NCI-H1694 (cell line): ENCODE measurements around the gene RALGPS1.

Source experiments
- DNase-seq: peaks from one replicate; lab custom pipeline; 2025; lab: John Stamatoyannopoulos, UW

The RALGPS1 gene

DNA sequence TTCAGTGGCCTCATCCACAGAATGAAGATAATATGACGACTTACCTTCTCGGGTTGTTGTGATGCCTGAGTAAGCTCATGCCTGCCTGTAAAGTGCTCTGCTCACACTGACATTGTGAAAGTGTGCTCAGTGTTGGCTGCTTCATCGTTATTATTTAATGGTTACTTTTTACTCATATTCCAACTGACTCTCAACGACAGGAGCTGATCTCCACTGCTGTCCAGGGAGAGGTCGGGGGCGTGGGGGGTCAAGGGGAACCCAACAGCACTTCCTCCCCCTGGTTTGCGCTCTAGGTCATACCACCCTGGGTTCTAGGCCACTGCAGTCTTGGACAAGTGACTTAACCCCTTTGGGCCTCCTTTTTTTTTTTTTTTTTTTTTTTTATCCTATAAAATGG is 260.7 kb downstream of the RALGPS1 start:
- no peak for DNase-seq

DNA sequence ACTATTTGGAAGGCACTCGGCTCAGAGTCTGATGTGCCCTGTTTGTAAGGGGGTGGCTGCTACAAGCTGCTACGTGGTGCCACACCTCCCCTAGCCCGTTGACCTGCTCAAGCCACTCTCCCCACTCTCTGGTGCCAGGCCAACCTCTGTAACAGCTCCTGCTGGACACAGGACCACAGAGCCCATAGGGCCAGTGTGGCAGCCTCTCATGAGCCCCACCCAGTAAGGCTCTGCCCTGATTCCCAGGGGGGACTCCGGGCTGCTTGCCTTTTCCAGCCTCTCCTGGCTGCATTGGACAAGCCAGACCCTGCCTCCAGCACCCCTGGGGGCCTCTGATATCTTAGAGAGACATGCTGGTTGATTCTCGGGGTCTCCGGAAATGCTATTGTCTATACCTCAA is 261.2 kb downstream of the RALGPS1 start:
- DNase-seq: no peak

DNA sequence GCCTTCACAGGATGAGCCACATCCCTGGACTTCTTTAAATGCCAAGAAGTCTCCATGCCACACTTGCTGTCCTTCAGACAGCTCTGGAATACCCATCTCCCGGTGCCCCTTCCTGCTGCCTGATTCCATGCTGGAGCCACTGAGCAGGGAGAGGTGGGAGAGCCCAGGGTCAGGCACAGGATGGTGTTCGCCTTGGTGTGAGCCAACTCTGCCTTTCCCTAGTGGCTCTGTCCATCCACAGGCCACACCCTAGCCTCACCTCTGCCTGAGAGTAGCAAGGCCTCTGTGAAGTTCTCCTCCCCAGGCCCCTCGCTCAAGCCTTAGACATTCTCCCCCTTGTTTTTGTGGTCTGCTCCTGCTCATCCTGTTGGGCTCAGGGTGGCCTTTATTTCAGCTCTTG is 262.0 kb downstream of the RALGPS1 start:
- DNase-seq: no peak

DNA sequence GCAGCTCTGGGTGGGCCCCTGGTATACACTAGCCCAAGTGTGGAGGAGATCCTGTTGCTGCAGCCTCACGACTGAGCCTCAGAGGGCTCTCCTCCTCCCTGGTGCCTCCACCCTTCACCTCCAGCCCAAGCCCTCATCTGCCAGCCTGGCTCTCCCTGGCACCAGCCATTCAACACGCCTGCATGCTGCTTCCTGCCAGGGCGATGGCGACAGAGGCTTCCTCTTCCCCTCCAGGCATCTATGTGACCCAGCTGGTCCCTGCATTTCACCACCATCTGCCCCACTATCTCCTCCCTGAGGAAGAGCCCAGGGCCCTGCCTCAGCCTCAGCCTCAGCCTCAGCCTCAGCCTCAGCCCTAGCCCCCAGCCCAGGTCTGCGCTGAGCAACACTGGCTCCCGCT is 262.6 kb downstream of the RALGPS1 start:
- peak; percentile 25 for DNase-seq

DNA sequence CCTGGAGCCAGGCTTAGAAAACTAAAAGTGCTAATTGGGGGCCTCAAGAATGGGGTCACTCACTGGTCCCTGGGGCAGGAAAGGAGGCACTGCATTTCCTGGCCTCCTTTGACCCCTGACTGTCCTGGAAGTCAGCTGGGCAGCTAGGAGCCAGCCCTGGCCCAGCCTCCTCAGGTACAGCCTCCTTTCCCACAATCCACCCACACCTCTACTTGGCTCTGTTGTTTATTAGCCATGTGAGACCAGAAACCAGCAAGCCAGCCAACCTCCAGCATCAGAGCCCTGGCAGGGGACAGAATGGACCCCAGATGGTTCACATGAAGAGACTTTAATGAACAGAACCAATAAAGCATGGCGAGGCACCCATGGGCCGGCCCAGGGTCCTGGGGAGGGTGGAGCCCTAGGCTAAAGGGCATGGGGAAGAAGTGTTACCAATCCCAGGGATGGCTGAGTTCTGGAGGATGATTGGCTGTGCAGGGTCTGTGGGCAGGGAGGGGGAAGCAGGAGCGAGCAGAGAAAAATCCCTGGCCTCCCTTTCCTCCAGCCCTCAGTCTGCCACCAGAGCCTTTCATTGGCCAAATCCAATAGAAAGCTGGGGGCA is 263.2 kb downstream of the RALGPS1 start:
- DNase-seq: no peak

DNA sequence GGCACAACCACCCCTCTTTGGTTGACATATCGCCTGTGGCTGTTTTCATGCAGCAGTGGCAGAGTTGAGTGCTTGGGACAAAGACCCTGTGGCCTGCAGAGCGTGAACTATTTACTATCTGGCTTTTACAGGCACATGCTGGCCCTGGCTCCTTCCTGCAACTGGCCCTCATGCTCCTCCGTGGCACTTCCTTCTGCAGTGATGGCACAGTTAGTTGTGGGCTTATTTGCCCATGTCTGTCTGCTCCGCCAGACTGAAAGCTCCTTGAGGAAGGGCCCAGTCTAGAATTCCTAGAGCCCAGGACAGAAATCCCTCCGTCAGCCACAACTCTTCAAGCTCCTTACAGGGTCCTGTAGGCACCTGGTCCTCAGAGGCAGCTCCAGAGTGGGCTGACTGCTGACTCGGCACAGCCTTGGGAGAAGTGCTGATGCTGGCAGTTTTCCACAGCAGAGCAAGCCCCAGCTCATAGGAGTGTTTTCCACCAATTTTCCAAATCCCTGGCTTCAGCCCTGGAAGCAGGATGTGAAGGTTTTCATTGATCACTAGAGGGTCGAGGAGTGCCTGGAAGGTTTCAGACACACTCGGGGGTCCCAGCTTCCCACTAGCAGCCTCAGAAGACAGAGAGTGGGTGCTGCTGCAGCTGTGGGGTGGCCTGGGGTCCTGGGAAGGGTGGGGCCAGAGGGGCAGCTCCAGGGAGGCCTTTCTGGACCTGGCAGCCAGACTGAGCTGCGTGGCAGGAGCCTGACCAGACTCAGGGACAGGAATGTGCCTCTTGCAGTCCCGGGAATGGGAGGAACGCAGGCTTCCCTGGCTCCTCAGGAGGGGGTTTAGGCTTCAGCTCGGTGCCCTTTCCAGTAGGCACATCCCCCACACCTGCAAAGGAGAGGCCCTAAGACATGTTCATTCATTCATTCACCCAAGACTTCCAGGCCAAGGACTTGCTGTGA is 264.4 kb downstream of the RALGPS1 start:
- peak; percentile 16 for DNase-seq

DNA sequence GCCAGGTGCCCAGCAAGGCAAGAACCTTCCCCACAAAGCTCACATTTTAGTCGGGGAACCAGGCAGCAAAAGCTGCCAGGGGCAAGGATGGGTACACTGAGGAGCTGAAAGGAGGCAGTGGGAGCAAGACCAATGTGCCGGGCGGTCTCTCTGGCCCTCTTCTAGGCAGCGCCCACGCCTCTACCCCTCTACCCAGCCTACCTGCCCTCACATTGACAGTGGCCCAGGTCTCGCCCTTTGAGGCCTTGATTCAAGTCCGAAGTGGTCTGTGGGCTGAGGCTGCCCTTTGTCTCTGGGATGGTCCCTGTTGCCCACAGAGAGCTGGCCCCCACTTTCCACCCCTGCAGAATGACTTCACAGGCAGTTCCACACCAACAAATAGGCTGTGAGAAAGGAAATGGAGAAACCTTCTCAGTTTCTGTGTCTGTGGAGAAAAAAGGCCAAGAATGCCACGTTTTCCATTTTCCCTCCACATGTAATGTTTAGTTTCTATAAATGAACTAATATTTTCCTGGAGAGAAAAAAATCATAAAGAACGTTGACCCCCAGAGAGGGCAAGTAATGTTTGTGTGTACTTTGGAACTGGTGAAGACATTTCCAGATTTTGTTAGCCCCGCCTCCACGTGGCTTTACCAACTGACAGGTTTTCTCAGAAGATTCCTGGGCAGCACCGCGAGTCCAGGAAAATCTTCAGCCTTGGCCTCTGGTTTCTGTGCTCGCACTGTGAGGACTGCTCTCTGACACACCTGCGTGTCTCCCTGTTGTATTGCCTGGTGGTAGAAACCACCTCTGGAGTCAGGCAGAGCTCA is 265.3 kb downstream of the RALGPS1 start:
- no peak for DNase-seq

DNA sequence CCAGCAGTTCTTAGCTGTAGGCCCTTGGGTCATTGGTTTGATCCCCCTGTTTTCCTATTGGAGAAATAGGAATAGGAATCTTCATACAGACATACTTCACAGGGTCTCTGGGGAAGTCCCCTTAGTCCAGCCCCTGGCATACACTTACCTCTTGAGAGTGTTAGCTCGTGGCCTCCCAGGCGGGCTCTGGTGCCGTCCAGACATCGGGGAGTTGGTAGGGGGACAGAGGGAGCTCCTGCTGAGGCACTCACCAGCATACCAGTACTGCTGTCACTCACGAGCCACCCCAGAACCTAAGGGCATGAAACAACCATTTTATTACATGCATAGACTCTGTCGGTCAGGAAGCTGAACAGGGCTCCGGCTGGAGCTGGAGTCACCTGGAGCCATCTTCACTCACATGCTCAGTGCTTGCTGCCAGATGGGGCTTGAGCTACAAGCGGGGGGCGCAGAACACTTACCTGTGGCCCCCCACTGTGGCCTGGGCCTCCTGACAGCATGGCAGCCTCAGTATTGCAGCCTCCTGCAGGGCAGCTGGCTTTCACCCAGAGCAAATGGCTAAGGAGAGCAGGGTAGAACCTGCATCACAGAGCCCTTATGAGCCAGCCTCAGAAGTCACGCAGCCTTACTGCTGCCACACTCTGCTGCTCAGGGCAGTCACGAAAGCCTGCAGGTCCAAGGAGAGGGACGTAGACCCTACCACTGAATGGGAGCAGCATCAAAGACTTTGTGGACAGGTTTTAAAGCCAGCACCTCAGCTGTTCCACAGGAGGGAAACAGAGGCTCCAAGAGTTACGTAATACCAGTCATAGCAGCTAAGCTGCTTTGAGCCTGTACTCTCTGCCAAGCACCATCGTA is 266.1 kb downstream of the RALGPS1 start:
- no peak for DNase-seq

DNA sequence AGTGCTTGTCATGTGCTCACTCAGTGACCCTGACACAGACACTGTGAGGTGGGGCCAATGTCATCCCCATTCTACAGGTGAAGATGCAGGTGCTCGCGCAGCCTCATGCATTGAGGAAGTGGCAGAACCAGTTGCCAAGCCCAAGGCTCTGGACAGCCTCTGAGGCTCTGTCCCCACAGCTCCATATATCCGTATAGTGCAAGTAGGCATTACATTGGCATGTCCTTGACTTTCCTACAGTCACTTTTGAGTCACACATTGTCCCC is 266.7 kb downstream of the RALGPS1 start:
- no peak for DNase-seq

DNA sequence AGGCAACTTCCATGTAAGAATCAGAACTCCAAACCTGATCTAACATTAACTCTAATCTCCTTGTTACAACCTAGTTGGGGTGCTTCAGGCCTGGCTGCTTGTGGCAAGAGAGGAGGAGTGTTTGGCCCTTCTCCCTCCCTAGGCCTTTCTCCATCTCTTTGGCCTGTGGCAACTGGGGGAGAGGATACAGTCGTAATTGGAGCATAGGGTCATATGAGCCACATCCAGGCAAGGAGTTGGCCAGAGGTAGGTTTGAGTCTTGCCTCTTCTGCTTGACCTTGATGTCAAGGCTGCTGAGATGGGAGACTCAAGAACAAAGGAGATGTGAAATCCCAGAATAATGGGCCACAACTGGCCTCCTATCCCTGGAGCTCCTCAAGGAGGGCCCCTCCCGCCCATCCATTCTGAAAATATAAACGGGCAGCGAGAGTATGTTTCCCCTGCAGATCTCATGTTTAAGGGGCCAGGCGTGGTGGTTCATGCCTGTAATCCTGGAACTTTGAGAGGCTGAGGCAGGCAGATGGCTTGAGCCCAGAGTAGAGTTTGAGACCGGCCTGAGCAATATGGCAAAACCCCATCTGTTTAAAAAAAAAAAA is 267.1 kb downstream of the RALGPS1 start:
- DNase-seq: no peak

DNA sequence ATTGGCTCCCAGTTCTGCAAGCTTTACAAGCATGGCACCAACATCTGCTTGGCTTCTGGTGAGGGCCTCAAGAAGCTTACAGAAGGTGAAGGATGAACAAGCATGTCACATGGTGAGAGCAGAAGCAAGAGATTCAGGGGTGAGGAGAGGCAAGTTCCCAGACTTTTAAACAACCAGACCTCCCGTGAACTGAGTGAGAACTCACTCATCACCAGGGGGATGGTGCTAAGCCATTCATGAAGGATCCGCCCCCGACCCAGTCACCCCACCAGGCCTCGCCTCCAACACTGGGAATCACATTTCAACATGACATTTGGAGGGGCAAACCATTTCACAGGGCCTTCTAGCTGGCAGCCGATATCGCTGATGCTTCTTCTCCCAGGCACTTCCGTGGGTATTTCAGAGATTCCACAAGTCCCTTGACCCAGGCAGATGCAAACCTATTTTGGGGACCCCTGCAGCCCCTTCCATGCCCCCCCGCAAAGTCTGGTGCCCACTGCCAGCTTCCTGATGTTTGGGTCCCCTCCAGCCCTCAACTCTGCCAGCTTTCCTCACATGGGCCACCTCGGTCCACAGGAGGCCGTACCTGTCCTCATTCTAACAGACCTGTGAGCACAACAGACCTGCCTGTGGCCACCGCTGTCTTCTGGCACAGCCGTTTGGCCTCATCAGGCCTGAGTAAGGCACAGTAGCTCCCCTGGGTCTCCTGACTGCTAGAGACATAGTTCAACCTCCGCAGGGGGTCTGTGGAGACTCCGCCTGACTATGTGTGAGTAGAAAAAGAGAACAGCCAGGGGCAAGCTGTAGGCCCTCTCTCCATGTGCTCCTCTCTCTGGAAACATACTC is 268.5 kb downstream of the RALGPS1 start:
- DNase-seq: no peak

DNA sequence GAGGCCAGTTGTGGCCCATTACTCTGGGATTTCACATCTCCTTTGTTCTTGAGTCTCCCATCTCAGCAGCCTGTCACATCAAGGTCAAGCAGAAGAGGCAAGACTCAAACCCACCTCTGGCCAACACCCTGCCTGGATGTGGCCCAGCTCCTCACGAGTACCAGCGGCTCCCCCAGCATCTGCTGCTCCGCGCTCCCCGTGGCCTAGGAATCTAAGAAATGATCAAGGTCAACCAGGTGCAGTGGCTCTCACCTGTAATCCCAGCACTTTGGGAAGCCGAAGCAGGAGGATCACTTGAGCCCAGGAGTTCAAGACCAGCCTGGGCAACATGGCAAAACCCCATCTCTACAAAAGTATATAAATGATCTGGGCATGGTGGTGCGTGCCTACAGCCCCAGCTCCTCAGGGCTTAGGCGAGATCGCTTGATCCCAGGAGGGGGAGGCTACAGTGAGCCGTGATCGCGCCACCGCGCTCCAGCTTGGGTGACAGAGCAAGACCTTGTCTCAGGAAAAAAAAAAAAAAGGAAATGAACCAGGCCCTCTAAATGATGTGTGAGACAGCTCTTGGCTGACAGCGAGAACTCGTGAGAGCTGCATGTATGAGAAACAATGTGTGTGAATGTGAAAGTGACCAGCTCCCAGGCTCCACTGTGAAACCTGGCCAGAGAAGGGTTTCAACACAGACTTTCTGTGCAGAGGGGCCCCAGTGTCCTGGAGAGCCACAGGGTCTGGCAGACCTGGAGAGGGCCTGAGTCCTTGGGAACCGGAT is 269.4 kb downstream of the RALGPS1 start:
- DNase-seq: no peak

DNA sequence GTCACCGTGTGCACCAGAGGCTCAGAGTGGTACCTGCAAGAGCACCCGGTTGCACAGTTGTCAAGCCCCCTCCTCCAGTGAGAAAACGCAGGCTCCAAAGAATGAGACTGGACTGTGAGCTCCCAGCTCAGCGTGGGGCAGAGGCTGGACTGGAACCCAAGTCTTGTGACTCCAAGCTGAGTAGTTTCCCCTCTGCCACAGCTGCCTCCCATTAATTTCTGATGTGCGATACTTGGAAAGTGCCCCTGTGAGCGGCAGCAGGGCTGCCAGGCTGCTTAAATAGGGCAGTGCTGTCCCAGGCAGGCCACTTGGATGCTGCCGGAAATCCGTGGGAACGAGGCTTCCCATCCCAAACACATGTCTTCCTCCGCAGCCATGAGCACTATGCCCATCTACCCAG is 270.1 kb downstream of the RALGPS1 start:
- DNase-seq: no peak

DNA sequence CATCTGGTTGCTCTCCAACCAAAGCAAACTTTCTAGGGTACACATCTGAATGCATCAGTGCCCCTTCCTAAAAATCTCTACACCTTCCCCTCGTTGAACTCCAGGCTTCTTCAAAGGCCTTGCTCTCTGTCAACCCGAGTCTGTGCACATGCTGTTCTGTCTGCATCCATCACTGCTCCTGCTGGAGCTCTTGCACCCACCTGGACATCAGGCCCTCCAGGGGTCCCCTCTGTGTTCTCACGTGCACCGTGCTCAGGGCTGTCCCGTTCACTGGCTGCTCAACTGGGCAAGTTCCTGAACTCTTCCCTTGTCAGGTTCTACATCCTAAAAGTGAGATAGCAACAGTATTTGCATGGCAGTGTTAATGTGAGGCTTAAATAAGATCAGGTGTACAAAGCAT is 270.6 kb downstream of the RALGPS1 start:
- DNase-seq: no peak

DNA sequence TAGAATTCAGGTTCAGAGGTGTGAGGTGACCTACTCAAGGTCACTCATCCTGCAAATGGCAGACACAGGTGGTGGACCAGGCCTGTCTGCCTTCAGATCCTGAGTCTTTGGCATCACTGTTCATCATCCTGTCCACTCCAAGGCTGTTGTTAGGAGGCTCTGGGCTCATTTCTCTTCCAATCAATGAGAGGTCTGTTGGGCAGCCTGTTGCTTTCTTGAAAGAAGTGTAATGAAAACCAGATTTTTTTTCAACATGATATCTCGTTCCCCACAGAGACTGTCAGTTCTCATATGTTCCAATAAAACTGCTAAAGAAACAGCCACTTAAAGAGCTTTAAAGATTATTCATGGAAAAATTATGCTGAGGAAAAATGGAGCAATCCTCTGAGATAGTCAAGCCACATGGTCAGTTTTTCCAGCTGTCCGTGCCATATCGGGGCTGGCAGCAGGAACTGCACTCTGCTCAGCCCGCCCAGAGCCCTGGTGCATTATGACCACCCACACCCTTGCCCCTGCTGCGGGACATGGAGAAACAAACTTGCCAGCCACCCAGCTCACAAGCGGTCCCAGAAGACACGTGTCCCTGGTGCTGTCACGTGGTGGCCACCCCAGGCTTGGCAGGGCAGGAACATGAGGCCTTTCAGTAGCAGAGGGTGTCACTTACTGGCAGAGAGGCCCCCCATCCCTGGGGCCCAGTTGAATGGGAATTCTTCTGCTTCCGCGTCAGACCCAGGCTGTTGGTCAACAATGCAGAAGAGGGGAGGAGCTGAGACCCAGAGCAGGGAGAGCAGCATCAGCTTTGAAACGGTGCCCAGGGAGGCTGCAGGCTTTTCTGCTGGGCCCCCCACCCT is 271.6 kb downstream of the RALGPS1 start:
- no peak for DNase-seq

DNA sequence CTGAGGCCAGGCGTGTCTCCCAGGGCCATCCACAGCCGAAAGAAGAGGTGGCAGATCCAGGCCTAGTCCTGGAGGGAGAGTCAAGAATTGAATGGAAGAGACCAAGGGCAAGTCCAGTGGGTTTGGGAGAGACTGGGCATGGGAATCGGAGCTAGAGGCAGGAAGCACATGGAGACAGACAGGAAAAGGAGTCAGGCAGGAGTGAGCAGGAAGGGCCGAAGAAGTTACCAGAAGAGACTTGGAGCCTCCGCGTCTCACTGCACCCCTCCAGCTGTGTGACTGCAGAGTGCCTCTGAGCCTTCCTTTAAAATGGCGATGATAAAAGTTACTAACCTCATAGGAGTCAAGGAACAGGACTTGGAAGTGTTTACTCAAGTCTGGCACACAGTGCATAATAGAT is 272.2 kb downstream of the RALGPS1 start:
- no peak for DNase-seq

DNA sequence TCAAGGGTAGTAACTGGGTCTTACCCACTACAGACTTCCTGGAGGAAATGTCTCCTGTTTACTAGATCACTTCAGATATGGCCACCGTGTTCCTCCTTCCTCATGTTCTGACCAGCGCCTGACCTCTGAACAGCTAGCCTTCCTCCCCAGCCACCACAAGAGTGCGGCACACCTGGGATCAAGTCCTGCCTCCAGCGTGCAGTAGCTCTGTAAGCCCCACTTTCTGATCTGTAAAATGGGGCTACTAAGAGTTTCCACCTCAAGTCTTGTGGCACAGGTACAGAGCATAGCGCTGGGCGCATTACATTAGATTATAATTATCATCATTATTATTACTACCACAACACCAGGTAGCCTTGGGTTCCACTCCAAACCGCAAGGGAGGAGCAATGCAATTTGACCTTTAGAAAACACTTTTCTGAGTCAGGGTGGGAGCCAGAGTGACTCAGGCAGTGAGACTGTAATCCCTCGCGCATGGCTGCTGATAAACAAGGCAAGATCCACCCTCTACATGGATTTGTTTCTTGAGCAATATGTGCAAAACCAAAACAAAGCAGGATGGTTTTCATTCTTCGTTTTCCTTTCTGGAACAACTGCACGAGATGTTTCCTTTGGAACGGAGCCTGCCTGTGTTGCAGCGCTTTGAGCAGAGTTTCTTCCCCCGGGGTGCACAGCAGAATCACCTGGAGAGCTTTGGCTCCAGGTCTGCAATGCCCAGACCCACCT is 272.8 kb downstream of the RALGPS1 start:
- DNase-seq: no peak

DNA sequence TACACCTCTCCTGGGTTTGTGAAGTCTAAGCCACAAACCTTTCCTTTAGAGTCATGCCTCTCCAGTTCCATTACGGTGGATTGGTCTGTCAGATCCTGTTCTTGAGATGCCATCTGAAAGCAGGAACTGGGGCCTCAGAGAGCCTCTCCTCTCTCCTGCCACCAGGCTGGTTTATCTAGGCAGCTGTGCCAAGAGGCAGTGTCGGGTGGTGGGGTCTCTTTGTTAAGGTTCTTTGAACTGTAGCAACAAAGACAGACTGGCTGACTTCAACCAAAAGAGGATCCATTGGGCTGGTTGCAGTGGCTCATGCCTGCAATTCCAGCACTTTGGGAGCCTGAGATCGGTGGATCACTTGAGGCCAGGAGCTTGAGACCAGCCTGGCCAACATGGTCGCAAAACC is 273.8 kb downstream of the RALGPS1 start:
- DNase-seq: no peak
